Activated T-helper 17 cell treated with anti-CD3 and anti-CD28 coated beads, Interleukin-2, amount 50 U/mL, for 72 hours (primary cell): ENCODE data around the gene SPSB1. TPM values are rescaled to one million over a fixed set of nuclear protein-coding genes. Genes with fewer than 3 reads are reported as not detected.
"Not testable (repeated sequence)": the region's sequence is repeated elsewhere in the genome, so short reads cannot be mapped to it uniquely, and the experiment has no call there.

Experiments
- ATAC-seq: fragments of 150-1000 bp; cut with Tn5 transposase; replicated peaks from 2 replicates; pipeline ENCODE4 v1.10.0; 2021; ENCODE audit warnings: mild to moderate bottlenecking, moderate library complexity
- H3K27ac Mint-ChIP-seq: one replicate; pipeline ENCODE4 v1.8.0; 2022; ENCODE audit warnings: mixed read lengths
- H3K27me3 Mint-ChIP-seq: one replicate; pipeline ENCODE4 v1.8.0; 2022; ENCODE audit warnings: mixed read lengths
- H3K36me3 Mint-ChIP-seq: one replicate; pipeline ENCODE4 v1.8.0; 2022; ENCODE audit warnings: low read depth, mild to moderate bottlenecking, mixed read lengths
- H3K4me1 Mint-ChIP-seq: one replicate; pipeline ENCODE4 v1.8.0; 2022; ENCODE audit warnings: mixed read lengths
- H3K4me3 Mint-ChIP-seq: one replicate; pipeline ENCODE4 v1.8.0; 2022; ENCODE audit warnings: mild to moderate bottlenecking, mixed read lengths
- H3K9me3 Mint-ChIP-seq: one replicate; pipeline ENCODE4 v1.8.0; 2022; ENCODE audit warnings: mixed read lengths
- total RNA-seq, 2 donors: library from RNA; stranded (reverse); gene quantifications; one replicate each; pipeline ENCODE4 v1.2.3, GENCODE V29; 2022

Gene SPSB1
- total RNA-seq, 2 donors from 2014 or later = 8.1 to 14.4 TPM

GRCh38 chr1:9295884-9296283, 3.2 kb downstream of the SPSB1 start:
- Mint-ChIP-seq H3K4me1 (peaks cover 16% of the 10 kb centered on the region), H3K27ac (no peak overlapping the region), H3K36me3 (peaks cover 3% of the 10 kb centered on the region), H3K27me3 (no peaks in the 10 kb centered on the region), H3K4me3 (no peak overlapping the region), H3K9me3 (no peaks in the 10 kb centered on the region)
- no peak for ATAC-seq

- no peaks in the 10 kb centered on the region for H3K27me3 Mint-ChIP-seq
- peaks cover 4% of the 10 kb centered on the region for H3K36me3 Mint-ChIP-seq
- peaks cover 18% of the 10 kb centered on the region for H3K4me1 Mint-ChIP-seq
- H3K27ac Mint-ChIP-seq = no peak overlapping the region
- no peak for ATAC-seq
- H3K4me3 Mint-ChIP-seq = no peak overlapping the region
- H3K9me3 Mint-ChIP-seq = no peaks in the 10 kb centered on the region
Observed at GRCh38 chr1:9296850-9297249, 4.2 kb downstream of the SPSB1 start.

GRCh38 chr1:9297831-9298230, 5.1 kb downstream of the SPSB1 start:
- no peak for ATAC-seq
- H3K4me3 Mint-ChIP-seq = no peak overlapping the region
- no peaks in the 10 kb centered on the region for H3K9me3 Mint-ChIP-seq
- H3K36me3 Mint-ChIP-seq = peaks cover 4% of the 10 kb centered on the region
- H3K27me3 Mint-ChIP-seq = no peaks in the 10 kb centered on the region
- H3K4me1 Mint-ChIP-seq = peaks cover 18% of the 10 kb centered on the region
- H3K27ac Mint-ChIP-seq = no peak overlapping the region

- Mint-ChIP-seq H3K27me3 (no peaks in the 10 kb centered on the region), H3K9me3 (no peaks in the 10 kb centered on the region), H3K4me3 (no peak overlapping the region), H3K4me1 (peaks cover 18% of the 10 kb centered on the region), H3K27ac (no peak overlapping the region), H3K36me3 (peaks cover 4% of the 10 kb centered on the region)
- no peak for ATAC-seq
Observed at GRCh38 chr1:9298282-9298681, 5.6 kb downstream of the SPSB1 start.

- not testable (repeated sequence) for H3K27ac Mint-ChIP-seq, H3K9me3 Mint-ChIP-seq, H3K4me3 Mint-ChIP-seq
Observed at GRCh38 chr1:9299571-9300541, 7.2 kb downstream of the SPSB1 start.

GRCh38 chr1:9300573-9300972, 7.9 kb downstream of the SPSB1 start:
- Mint-ChIP-seq H3K4me1 (peaks cover 25% of the 10 kb centered on the region), H3K9me3 (no peaks in the 10 kb centered on the region), H3K4me3 (no peak overlapping the region), H3K27ac (peak overlapping the region; percentile 33), H3K36me3 (peaks cover 4% of the 10 kb centered on the region), H3K27me3 (no peaks in the 10 kb centered on the region)
- no peak for ATAC-seq

More at GRCh38 chr1:9299571-9300541, 7.2 kb downstream of the SPSB1 start:
- H3K36me3 Mint-ChIP-seq, H3K27me3 Mint-ChIP-seq, ATAC-seq: not testable (repeated sequence)
- peaks cover 20% of the 10 kb centered on the region for H3K4me1 Mint-ChIP-seq

GRCh38 chr1:9302745-9303524, 10.2 kb downstream of the SPSB1 start:
- H3K27me3 Mint-ChIP-seq = no peaks in the 10 kb centered on the region
- peaks cover 34% of the 10 kb centered on the region for H3K4me1 Mint-ChIP-seq
- peak overlapping the region; percentile 8 for H3K27ac Mint-ChIP-seq
- no peak overlapping the region for H3K4me3 Mint-ChIP-seq
- ATAC-seq = no peak
- no peaks in the 10 kb centered on the region for H3K9me3 Mint-ChIP-seq
- peaks cover 4% of the 10 kb centered on the region for H3K36me3 Mint-ChIP-seq

GRCh38 chr1:9303916-9304315, 11.2 kb downstream of the SPSB1 start:
- peaks cover 4% of the 10 kb centered on the region for H3K36me3 Mint-ChIP-seq
- no peak overlapping the region for H3K27ac Mint-ChIP-seq
- ATAC-seq = no peak
- H3K27me3 Mint-ChIP-seq = no peaks in the 10 kb centered on the region
- peaks cover 33% of the 10 kb centered on the region for H3K4me1 Mint-ChIP-seq
- H3K4me3 Mint-ChIP-seq = no peak overlapping the region
- H3K9me3 Mint-ChIP-seq = no peaks in the 10 kb centered on the region

- no peak for ATAC-seq
- Mint-ChIP-seq H3K9me3 (no peaks in the 10 kb centered on the region), H3K27me3 (no peaks in the 10 kb centered on the region), H3K4me3 (no peak overlapping the region), H3K27ac (peak overlapping the region; percentile 58), H3K4me1 (peaks cover 30% of the 10 kb centered on the region), H3K36me3 (peaks cover 4% of the 10 kb centered on the region)
Observed at GRCh38 chr1:9305216-9305615, 12.5 kb downstream of the SPSB1 start.

- Mint-ChIP-seq H3K36me3 (no peaks in the 10 kb centered on the region), H3K27ac (peak overlapping the region; percentile 58), H3K9me3 (no peaks in the 10 kb centered on the region), H3K4me3 (no peak overlapping the region), H3K4me1 (peaks cover 22% of the 10 kb centered on the region), H3K27me3 (no peaks in the 10 kb centered on the region)
- no peak for ATAC-seq
Observed at GRCh38 chr1:9306006-9306405, 13.3 kb downstream of the SPSB1 start.

GRCh38 chr1:9307303-9307702, 14.6 kb downstream of the SPSB1 start:
- Mint-ChIP-seq H3K27ac (no peak overlapping the region), H3K4me3 (no peak overlapping the region), H3K36me3 (no peaks in the 10 kb centered on the region), H3K27me3 (no peaks in the 10 kb centered on the region), H3K4me1 (peaks cover 22% of the 10 kb centered on the region), H3K9me3 (no peaks in the 10 kb centered on the region)
- ATAC-seq = no peak

GRCh38 chr1:9308236-9308785, 15.6 kb downstream of the SPSB1 start:
- no peak for ATAC-seq
- Mint-ChIP-seq H3K27me3 (no peaks in the 10 kb centered on the region), H3K9me3 (no peaks in the 10 kb centered on the region), H3K4me3 (no peak overlapping the region), H3K36me3 (no peaks in the 10 kb centered on the region), H3K27ac (no peak overlapping the region), H3K4me1 (peaks cover 22% of the 10 kb centered on the region)

- Mint-ChIP-seq H3K27me3 (no peaks in the 10 kb centered on the region), H3K27ac (no peak overlapping the region), H3K4me1 (peaks cover 22% of the 10 kb centered on the region), H3K9me3 (no peaks in the 10 kb centered on the region), H3K4me3 (no peak overlapping the region), H3K36me3 (no peaks in the 10 kb centered on the region)
- ATAC-seq = no peak
Observed at GRCh38 chr1:9309080-9309479, 16.4 kb downstream of the SPSB1 start.

- ATAC-seq = no peak
- Mint-ChIP-seq H3K4me3 (no peak overlapping the region), H3K36me3 (no peaks in the 10 kb centered on the region), H3K27ac (no peak overlapping the region), H3K9me3 (no peaks in the 10 kb centered on the region), H3K27me3 (no peaks in the 10 kb centered on the region), H3K4me1 (peaks cover 19% of the 10 kb centered on the region)
Observed at GRCh38 chr1:9309991-9310390, 17.3 kb downstream of the SPSB1 start.
